Astrocyte of the spinal cord (primary cell): ENCODE measurements around the gene COQ8A.

Source experiments
- DNase-seq: peaks from one replicate; pipeline ENCODE4 v3.0.0; 2011; ENCODE audit warnings: low read depth, low spot score
- H3K4me3 ChIP-seq: 2 replicates; pipeline ENCODE4 v1.5.1; 2011; ENCODE audit warnings: low read depth, mild to moderate bottlenecking, low read length, moderate library complexity
- in situ Hi-C: cut with HindIII; loops from 2 replicates; pipeline ENCODE4 v1.10.0; 2017; ENCODE audit warnings: low sequenced_read_pairs
- TF ChIP-seq, protein P1 (sequence below): IDR thresholded peaks from 2 replicates; pipeline ENCODE4 v1.5.1; 2012; ENCODE audit warnings: low read depth, mild to moderate bottlenecking, low read length, inconsistent platforms

The COQ8A gene

DNA sequence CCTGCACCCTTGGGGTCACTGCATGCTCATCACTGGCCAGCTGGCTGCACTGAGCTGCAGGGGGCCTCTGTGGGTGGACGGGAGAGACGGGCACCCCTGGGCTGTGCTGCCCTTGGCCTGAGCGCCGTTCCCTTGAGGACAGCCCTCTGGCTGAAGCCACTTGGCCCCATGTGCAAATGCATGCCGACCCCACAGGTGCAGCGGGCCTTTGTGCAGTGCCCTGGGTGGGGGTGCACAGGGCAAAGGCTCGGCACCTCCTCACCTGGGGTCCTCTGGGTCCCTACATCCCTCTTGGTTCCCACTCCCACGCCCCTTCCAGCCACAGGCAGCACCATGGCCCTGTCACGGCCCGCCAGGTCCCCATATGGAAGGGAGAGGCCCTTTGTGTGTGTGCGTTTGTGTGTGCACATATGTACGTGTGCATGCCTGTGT lies 41.3 kb downstream of the COQ8A start:
- TF ChIP-seq, protein P1, sequence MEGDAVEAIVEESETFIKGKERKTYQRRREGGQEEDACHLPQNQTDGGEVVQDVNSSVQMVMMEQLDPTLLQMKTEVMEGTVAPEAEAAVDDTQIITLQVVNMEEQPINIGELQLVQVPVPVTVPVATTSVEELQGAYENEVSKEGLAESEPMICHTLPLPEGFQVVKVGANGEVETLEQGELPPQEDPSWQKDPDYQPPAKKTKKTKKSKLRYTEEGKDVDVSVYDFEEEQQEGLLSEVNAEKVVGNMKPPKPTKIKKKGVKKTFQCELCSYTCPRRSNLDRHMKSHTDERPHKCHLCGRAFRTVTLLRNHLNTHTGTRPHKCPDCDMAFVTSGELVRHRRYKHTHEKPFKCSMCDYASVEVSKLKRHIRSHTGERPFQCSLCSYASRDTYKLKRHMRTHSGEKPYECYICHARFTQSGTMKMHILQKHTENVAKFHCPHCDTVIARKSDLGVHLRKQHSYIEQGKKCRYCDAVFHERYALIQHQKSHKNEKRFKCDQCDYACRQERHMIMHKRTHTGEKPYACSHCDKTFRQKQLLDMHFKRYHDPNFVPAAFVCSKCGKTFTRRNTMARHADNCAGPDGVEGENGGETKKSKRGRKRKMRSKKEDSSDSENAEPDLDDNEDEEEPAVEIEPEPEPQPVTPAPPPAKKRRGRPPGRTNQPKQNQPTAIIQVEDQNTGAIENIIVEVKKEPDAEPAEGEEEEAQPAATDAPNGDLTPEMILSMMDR: no peak
- in situ Hi-C loops: no loop called here
- H3K4me3 ChIP-seq: no peak overlapping the region
- no peak for DNase-seq

DNA sequence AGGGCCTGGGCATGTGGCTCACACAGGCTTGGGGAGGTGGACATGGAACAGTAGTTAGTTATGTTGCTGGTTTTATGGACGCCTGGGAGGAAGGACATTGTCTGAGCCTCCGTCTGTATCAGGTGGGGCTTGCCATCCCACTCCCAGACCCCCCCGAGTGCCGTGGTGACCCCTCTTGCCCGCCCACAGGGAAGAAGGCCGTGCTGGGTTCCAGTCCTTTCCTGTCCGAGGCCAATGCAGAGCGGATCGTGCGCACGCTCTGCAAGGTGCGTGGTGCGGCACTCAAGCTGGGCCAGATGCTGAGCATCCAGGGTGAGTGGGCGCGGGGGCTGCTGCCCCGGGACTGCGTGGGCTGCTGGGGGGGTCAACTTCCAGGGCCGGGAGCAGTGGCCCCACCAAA lies 41.7 kb downstream of the COQ8A start:
- no peak overlapping the region for H3K4me3 ChIP-seq
- in situ Hi-C loops: no loop called here
- DNase-seq: no peak

DNA sequence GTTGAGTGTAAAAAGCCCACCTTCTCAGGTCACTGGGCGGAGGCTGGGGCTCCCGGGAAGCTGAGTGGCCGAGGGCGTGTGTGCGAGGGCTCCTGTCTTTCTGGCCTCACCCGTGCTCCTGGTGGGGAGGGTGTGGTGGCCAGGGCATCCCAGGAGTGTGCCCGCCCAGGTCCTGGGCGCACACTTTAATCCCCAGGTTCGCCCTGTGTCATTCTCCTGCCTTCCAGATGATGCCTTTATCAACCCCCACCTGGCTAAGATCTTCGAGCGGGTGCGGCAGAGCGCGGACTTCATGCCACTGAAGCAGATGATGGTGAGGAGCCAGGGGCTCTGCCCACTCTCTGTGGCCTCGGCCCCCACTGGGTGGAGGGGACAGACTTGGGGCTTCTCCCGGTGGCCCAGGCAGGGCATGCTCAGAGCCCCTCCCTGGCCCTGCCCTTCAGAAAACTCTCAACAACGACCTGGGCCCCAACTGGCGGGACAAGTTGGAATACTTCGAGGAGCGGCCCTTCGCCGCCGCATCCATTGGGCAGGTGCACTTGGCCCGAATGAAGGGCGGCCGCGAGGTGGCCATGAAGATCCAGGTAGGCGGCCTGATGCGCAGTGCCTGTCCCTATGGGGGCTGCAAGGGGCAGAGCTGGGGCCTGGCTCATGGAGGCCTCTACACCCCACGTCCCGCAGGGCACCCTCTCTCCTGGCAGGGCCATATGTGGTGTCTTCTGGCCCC lies 42.5 kb downstream of the COQ8A start:
- TF ChIP-seq, protein P1: no peak
- in situ Hi-C loops: no loop called here
- H3K4me3 ChIP-seq: no peak overlapping the region
- DNase-seq: no peak

More for the DNA sequence above, 41.7 kb downstream of the COQ8A start:
- TF ChIP-seq, protein P1: no peak

DNA sequence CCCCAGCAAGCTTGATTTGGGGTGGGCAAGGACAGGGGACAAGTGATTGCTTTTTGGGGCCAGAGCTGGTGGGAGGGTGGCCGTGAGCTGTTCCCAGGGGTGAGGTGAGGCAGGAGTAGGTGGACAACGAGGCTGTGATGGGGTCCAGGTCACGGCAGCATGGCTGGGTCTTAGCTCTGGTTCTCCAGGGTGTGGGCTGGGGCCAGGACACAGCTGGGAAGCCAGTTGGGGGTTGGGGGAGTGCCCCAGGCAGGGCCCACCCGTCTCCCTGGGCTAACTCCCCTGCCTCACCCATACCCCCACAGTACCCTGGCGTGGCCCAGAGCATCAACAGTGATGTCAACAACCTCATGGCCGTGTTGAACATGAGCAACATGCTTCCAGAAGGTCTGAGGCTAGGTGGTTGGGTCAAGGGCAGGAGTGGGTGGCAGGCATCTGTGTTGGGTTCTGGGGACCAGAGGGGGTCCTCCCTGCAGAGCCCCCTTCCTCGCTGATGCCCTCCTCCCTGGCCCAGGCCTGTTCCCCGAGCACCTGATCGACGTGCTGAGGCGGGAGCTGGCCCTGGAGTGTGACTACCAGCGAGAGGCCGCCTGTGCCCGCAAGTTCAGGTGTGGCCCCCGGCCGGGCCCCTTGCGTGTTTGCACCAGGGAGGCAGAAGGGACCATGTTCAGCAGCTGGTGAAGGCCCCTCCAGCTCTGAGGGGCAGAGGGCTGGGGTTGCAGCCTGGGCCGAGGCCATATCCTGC lies 43.3 kb downstream of the COQ8A start:
- DNase-seq: no peak
- in situ Hi-C loops: no loop called here
- H3K4me3 ChIP-seq: no peak overlapping the region
- TF ChIP-seq, protein P1: no peak

DNA sequence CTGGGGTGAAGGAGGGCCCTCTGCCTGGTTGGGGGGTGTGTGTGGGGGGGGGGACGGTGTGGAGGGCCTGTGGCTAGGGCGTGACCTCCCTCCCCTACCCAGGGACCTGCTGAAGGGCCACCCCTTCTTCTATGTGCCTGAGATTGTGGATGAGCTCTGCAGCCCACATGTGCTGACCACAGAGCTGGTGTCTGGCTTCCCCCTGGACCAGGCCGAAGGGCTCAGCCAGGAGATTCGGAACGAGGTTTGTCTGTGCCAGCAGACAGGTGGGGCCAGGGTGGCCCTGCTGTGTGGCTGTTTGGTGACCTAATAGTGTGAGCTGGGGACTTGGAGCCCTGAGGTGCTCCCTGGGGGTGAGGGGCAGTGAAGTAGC lies 43.9 kb downstream of the COQ8A start:
- H3K4me3 ChIP-seq: no peak overlapping the region
- TF ChIP-seq, protein P1: no peak
- DNase-seq: no peak
- in situ Hi-C loops: no loop called here

DNA sequence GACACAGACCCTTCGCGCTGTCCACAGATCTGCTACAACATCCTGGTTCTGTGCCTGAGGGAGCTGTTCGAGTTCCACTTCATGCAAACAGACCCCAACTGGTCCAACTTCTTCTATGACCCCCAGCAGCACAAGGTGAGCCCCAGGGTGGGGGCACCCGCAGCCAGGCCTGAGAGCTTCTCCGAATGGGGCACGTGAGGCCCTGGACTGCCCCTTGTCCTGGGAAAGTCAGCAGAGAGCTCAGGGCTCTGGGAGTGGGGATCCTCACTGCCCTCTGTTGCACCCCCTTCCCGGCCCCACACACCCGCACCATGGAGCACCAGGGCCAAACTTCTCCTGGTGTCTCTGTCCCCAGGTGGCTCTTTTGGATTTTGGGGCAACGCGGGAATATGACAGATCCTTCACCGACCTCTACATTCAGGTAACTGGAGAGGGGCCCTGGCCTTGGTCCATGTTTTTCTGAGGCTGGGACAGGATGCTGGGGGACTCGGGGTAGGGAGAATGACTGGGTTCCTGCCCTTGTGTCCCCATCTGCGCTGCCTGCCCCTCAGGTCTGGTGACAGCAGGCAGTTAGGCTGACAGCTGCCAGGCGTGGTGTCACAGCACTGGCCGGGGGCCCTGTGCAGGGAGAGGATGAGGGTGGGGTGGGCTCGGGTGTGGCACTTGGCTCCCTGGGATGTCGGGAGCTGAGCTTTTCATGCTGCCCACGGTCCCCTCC lies 44.6 kb downstream of the COQ8A start:
- TF ChIP-seq, protein P1: no peak
- H3K4me3 ChIP-seq: no peak overlapping the region
- in situ Hi-C loops: no loop called here
- DNase-seq: no peak
